HG03066 (cell line): ENCODE measurements around the gene RBM45.
"Not testable (repeated sequence)": the region's sequence is repeated elsewhere in the genome, so short reads cannot be mapped to it uniquely, and the experiment has no call there.

ENCODE experiments used
- ATAC-seq: cut with Tn5 transposase; IDR thresholded peaks from one replicate; pipeline ENCODE4 v1.9.1; 2021; ENCODE audit warnings: low read depth; ENCODE audit not compliant: unreplicated experiment

The RBM45 gene

GRCh38 chr2:178106053-178106452 is 6.2 kb upstream of the RBM45 start:
- no peak for ATAC-seq

- no peak for ATAC-seq
Observed at GRCh38 chr2:178108176-178108575, 4.1 kb upstream of the RBM45 start.

GRCh38 chr2:178109813-178110212 is 2.4 kb upstream of the RBM45 start:
- ATAC-seq = no peak

DNA sequence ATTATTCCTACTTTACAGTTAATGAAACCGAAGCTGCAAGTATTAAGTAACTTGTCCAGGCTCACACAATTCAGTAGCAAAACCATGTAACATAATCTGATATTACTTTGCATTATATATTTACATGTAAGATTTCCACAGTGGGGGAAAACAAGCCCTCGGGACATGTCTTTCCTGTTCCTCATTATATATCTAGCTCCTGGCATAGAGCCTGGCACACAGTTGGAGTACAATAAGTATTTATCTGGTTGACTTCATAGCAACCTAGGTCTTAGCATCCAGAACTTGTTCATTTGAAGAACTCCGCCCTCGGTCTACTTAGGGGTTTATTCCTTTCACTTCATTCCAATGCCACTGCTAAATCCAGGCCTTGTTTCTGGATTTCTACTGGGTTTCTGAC is 1.6 kb upstream of the RBM45 start:
- no peak for ATAC-seq

- ATAC-seq = no peak
Observed at GRCh38 chr2:178111743-178112142, 494 bp upstream of the RBM45 start.

DNA sequence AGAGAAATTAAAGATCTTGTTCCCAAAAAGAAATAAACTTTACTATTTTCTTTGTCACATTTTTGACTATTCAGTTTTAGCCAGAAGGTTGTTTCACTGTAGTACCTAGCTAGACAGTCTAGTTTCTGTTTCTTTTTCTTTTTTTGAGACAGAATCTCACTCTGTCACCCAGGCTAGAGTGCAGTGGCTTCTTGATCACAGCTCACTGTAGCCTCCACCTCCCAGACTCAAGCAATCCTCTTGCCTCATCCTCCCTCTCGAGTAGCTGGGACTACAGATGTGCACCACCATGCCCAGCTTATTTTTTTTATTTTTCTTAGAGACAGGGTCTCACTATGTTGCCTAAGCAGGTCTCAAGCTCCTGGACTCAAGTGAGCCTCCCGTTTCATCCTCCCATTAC is 2.2 kb downstream of the RBM45 start:
- ATAC-seq = peak; percentile 44

DNA sequence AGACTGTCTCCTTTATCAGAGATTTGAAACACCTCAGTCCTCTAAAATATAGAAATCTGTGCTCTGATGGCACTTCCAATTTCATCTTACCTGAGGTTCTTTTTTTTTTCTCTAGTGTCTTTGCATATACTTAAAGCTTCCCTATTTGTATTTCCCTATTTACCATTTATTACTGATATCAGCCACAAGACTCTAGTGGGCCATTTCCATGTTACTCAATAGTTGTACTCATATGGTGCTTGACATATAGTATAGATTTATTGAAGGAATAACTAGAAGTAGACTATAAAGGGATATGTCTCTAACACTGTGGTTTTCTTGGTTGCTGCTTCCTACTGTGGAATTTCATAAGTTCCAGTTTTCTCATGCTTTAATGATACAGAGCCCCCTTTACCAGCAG is 3.0 kb downstream of the RBM45 start:
- no peak for ATAC-seq

GRCh38 chr2:178117725-178118124 is 5.5 kb downstream of the RBM45 start:
- ATAC-seq = no peak

DNA sequence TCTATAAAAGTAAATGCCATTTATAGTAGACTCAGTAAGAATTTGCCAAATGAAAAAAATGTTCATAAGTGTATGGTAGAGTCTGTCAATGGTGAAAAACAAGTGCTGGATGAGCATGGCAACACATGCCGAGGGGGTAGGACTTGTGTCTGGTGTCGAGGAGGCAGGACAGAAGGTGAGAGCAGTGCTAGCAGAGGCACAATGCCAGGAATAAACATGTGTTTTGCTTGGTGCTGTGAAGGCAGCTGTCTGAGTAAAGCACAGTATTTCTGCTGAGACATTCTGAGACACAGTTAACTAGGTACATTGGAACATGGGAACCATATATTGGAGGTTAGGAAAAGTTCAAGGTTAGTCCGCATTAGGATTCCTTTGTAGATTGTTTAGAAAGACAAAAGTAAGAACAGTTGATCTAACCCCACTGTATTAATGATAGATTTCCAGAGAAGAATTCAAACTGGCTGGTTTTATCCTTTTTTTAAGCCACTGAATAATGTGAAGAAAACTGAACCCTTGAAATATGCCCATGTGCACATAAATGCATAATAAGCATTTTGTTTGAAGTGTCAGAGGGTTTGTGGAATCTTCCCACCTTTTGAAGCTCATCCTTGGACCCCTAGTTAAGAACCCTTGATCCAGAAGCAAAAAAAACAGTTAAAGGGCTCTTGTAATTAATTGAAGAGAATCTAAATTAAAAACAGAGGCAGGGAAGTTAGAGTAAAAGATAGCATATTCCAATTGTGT is 7.1 kb downstream of the RBM45 start:
- no peak for ATAC-seq

DNA sequence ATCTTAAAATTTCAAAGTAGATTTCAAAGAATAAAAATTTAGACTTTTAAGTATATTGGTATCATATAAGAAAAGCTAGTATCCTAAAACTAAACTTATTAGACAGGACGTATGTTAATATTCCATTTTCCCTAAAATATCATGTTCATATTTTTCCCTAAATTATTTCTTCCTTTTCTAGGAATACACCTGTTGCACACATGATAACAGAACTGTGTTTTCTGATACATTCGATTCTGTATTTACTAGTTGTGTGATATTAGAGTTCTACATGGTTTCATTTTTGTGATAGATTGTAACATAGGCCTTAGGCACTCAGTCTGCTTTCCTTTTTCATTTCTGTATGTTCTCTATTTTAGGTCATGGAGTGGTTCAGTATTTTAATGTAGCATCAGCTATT is 10.9 kb downstream of the RBM45 start:
- ATAC-seq = no peak

GRCh38 chr2:178125125-178125524 is 12.9 kb downstream of the RBM45 start:
- ATAC-seq = no peak

- no peak for ATAC-seq
Observed at GRCh38 chr2:178125862-178126261, 13.6 kb downstream of the RBM45 start.

DNA sequence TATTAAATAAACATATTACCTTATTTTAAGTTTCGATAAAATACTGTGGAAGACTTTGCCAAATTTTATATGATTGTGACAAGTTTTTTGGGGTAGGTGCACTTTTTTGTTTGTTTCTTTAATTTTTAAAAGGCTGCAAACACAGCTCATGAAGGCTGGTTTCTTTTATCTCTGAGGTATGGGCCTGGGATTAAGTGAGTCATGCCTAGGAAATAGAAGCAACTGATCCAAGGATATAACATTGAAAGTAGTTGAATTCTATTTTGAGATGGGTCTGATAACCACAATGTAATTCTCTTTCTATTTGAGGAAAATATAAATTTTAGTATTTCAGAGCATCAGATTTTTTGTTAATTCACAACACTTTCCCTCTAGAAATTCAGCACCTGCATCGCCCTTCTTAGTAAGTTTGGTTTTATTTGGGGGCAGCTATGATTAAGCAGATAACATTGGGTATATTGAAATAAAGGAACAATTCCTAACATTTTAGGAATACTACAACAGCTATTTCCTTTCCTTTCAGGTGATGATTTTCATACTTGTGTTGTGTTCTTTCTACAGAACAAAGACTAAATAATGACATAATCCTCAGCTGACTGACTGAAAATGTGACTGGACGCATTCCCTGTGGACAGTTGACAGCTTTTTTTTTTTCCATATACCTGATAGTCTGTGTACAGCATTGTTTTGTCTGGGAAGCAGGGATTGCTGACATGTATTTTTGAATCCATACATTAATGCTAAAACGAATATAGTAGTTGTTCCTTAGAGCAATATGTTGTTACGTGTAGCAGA is 16.8 kb downstream of the RBM45 start:
- ATAC-seq = no peak

DNA sequence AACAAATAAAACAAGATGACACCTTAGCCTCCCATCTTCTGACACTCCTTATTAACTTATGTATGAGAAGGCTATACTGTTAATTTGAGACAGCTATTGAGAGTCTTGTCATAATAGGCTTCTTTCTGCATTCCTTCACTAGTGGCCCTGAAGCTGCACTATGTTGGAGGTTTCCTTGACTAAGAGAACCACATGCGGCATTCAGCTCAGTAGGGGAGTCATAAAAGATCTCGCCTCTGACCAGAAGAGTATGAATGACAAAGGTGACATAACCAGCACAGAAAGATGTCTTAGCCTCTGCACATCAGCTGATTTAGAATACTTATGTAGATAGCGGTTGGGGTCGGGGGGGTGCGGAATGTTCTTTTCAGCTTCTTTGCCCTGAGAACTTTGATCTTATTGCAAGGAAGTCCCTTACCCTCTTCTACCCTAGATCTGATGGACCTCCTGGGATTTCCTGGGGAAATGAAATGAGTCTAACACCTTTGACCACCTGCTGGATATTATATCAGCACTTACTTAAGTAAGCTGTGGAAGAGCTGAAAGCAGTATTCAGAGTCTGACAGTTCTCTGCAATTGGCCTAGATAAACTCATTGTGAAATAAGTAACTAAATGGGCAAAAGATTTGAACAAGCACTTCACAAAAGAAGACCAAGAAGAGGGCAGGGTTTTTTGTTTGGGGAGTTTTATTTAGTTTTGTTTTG is 24.2 kb downstream of the RBM45 start:
- ATAC-seq = no peak

DNA sequence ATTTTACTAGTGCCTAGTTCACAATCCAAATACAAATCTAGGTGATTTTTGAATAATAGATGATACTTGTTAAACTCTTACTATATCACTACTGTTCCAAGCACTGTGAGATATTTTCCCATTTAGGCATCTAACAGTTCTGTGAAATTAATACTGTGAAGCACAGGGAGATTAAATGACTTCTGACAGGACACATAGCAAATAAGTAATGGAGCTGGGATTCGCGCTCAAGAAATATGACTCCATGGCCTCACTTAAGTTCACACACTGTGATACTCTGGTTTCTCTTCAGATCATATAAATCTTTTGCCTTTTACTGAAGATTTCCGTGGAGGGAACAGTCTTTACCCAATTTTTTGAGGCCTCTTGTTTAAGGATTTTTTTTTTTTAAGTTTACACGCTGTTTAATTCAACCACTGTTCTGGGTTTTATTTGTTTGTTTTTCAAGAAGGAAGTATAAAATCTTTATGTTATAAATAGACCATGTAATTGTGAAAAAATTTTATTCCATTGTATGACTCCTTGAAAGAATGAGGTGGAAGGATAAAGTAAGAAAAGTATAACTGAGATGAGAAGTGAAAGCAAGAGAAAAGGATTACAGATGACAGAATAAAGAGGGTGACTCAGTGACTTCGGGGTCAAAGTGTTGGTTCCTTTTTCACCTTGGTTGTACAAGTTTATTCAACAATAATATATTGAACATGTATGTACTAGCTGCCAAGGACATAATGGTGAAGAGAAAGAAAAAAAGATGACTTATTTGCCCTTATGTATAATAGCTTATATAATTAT is 30.2 kb downstream of the RBM45 start:
- no peak for ATAC-seq

GRCh38 chr2:178143481-178143880 is 31.2 kb downstream of the RBM45 start:
- ATAC-seq = no peak

GRCh38 chr2:178152033-178152432 is 39.8 kb downstream of the RBM45 start:
- ATAC-seq = no peak

GRCh38 chr2:178152542-178152941 is 40.3 kb downstream of the RBM45 start:
- no peak for ATAC-seq

DNA sequence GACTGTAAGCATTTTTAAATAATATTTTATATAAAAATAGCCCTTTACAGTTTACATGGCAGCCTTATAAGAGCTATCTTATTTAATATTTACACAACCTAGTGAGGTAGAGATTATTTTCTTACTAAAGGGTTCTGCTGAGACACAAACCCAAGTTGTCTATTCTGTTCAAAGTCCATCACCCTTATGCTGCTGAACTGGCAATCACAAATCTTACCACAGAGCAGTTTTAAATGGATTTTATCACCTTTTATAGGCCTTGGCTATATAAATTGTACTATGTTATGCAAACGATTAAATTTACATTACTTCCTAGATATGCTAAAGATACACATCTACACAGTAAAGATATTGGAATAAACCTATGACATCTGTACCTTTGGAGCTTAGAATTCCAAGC is 40.7 kb downstream of the RBM45 start:
- no peak for ATAC-seq

DNA sequence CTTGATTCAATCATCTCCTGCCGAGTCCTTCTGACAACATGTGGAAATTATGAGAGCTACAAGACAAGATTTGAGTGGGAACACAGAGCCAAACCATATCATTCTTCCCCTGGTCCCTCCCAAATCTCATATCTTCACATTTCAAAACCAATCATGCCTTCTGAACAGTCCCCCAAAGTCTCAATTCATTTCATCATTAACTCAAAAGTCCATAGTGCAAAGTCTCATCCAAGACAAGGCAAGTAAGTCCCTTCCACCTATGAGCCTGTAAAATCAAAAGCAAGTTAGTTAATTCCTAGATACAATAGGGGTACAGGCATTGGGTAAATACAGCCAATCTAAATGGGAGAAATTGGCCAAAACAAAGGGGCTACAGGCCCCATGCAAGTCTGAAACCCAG is 41.6 kb downstream of the RBM45 start:
- ATAC-seq = not testable (repeated sequence)

DNA sequence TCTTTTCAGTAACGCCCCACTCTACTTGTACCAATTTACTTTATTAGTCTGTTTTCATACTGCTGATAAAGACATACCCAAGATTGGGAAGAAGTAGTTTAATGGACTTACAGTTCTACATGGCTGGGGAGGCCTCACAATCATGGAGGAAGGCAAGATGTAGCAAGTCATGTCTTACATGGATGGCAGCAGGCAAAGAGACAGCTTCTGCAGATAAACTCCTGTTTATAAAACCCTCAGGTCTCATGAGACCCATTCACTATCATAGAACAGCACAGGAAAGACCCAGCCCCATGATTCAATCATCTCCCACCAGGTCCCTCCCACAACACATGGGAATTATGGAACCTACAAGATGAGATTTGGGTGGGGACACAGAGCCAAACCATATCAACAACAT is 43.3 kb downstream of the RBM45 start:
- ATAC-seq = no peak
